GM10248 (cell line): ENCODE measurements around the gene PARD3B.

Source experiments
- CTCF ChIA-PET: fragments of 300-600 bp; sonication (Branson Sonifier 250); formaldehyde crosslinking; extraction: SDS; loops from one replicate; lab custom pipeline; 2021; ENCODE audit warnings: antibody characterized with exemption; lab: Yijun Ruan, JAX
- POLR2A ChIA-PET: fragments of 350-650 bp; sonication (Branson Sonifier 250); formaldehyde crosslinking; extraction: SDS; loops from one replicate; lab custom pipeline; 2020; ENCODE audit warnings: antibody characterized with exemption; lab: Yijun Ruan, JAX
- DNase-seq: peaks from one replicate; pipeline ENCODE4 v3.0.0; 2012; ENCODE audit errors: extremely low spot score
- TF ChIP-seq, protein P1 (sequence below): IDR thresholded peaks from 2 replicates; pipeline ENCODE4 v1.5.1; 2012; ENCODE audit warnings: mild to moderate bottlenecking, low read depth; ENCODE audit errors: extremely low read depth, missing control alignments, control extremely low read depth

The PARD3B gene

GRCh38 chr2:204670756-204671155 lies 125.5 kb downstream of the PARD3B start:
- CTCF ChIA-PET, result no interaction called here
- DNase-seq, result no peak
- POLR2A ChIA-PET, result no interaction called here
- TF ChIP-seq, protein P1, sequence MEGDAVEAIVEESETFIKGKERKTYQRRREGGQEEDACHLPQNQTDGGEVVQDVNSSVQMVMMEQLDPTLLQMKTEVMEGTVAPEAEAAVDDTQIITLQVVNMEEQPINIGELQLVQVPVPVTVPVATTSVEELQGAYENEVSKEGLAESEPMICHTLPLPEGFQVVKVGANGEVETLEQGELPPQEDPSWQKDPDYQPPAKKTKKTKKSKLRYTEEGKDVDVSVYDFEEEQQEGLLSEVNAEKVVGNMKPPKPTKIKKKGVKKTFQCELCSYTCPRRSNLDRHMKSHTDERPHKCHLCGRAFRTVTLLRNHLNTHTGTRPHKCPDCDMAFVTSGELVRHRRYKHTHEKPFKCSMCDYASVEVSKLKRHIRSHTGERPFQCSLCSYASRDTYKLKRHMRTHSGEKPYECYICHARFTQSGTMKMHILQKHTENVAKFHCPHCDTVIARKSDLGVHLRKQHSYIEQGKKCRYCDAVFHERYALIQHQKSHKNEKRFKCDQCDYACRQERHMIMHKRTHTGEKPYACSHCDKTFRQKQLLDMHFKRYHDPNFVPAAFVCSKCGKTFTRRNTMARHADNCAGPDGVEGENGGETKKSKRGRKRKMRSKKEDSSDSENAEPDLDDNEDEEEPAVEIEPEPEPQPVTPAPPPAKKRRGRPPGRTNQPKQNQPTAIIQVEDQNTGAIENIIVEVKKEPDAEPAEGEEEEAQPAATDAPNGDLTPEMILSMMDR, result no peak

GRCh38 chr2:204672772-204673171 lies 127.5 kb downstream of the PARD3B start:
- ChIA-PET CTCF (interaction anchor here (1.0 to 1.9 kb wide), 3 partner anchors 12 to 20 kb away, joined by 3 to 6 read pairs (median 3); no protein-coding TSS in a partner anchor), POLR2A (no interaction called here)
- DNase-seq, result no peak
- TF ChIP-seq, protein P1, result no peak

DNA sequence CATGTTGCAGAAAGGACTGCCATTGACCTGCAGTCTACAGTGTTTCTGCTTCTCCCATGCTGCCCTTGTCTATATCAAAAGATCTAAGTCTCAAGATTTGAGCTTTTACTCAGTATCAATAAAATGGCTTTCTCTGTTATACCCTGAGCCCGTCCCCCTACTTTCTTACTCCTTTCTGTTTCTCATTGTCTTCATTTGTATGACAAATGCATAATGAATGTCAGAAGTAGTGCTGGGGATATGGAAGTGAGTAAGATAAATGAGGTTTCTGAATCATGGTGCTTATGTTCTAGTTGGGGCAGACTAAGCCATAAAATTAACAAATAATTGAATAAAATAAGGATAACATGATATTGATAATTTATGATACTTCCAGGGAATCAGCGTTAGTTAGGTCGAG lies 128.6 kb downstream of the PARD3B start:
- DNase-seq, result no peak
- ChIA-PET POLR2A (no interaction called here), CTCF (interaction anchor here (1.0 to 1.9 kb wide), 4 partner anchors 11 to 16 kb away, joined by 3 to 6 read pairs (median 3); no protein-coding TSS in a partner anchor)
- TF ChIP-seq, protein P1, result no peak

- CTCF ChIA-PET, result interaction anchor here (0.9 to 1.3 kb wide), 4 partner anchors 14 to 23 kb away, joined by 3 to 6 read pairs (median 4); no protein-coding TSS in a partner anchor
- TF ChIP-seq, protein P1, result no peak
- POLR2A ChIA-PET, result no interaction called here
Observed at GRCh38 chr2:204678031-204678430, 132.8 kb downstream of the PARD3B start.

DNA sequence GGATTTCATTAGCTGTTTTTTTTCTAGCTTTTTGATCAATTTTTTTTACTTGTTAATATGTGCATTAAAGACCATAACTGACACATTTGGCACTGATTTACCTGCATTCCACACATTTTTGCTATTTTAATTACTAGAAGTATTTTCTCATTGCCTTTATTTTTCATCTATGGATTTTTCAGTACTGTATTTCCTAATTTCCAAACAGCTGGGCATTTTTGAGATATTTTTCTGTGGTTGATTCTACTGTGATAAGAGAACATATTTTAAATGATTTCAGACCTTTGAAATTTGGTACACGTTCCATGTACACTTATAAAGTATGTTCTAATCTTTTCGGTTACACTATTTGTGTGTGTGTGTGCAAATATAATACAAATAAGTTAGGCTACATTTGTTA lies 135.3 kb downstream of the PARD3B start:
- CTCF ChIA-PET, result no interaction called here
- no peak for DNase-seq
- POLR2A ChIA-PET, result no interaction called here
- TF ChIP-seq, protein P1, result no peak

More at GRCh38 chr2:204678031-204678430, 132.8 kb downstream of the PARD3B start:
- DNase-seq, result no peak

GRCh38 chr2:204681412-204681811 lies 136.1 kb downstream of the PARD3B start:
- TF ChIP-seq, protein P1, result no peak
- ChIA-PET CTCF (no interaction called here), POLR2A (no interaction called here)
- no peak for DNase-seq

- TF ChIP-seq, protein P1, result no peak
- ChIA-PET CTCF (interaction anchor here (1.9 to 3.1 kb wide), 2 partner anchors 12 to 27 kb away, joined by 7 to 16 read pairs; no protein-coding TSS in a partner anchor), POLR2A (no interaction called here)
- no peak for DNase-seq
Observed at GRCh38 chr2:204683384-204683783, 138.1 kb downstream of the PARD3B start.
